HL-60 (cell line): ENCODE results near the gene GREB1.

ENCODE experiments used
- DNase-seq, 2 experiments: peaks; one replicate each; pipeline ENCODE4 v3.0.0-alpha.2; 2010 to 2020; ENCODE audit warnings: low read depth in 1 of 2, low spot score in 1 of 2
- H3K27ac ChIP-seq: fragments of 250-450 bp; sonication (Bioruptor Pico); replicated peaks from 2 replicates; pipeline ENCODE4 v1.5.1; 2020; ENCODE audit warnings: mild to moderate bottlenecking, moderate library complexity
- H3K27me3 ChIP-seq: fragments of 250-450 bp; sonication (Bioruptor Pico); 2 replicates; pipeline ENCODE4 v1.5.1; 2021; ENCODE audit warnings: mild to moderate bottlenecking, moderate library complexity; ENCODE audit not compliant: insufficient read depth, poor library complexity, severe bottlenecking
- H3K4me3 ChIP-seq: replicated peaks from 2 replicates; pipeline ENCODE4 v1.5.1; 2011; ENCODE audit warnings: mild to moderate bottlenecking, control low read depth, low read length; ENCODE audit not compliant: insufficient read depth
- CTCF ChIP-seq: IDR thresholded peaks from one replicate; pipeline ENCODE4 v1.5.1; 2011; ENCODE audit warnings: low read length, control low read depth, inconsistent platforms; ENCODE audit not compliant: insufficient read depth
- GABPA ChIP-seq: IDR thresholded peaks from 2 replicates; pipeline ENCODE4 v1.6.1; 2012; ENCODE audit warnings: low read depth
- POLR2AphosphoS5 ChIP-seq: IDR thresholded peaks from 2 replicates; pipeline ENCODE4 v1.6.1; 2012; ENCODE audit warnings: low read depth
- REST ChIP-seq: IDR thresholded peaks from 2 replicates; pipeline ENCODE4 v1.6.1; 2012; ENCODE audit warnings: low read depth; ENCODE audit not compliant: insufficient replicate concordance
- SPI1 ChIP-seq: IDR thresholded peaks from 2 replicates; pipeline ENCODE4 v1.6.1; 2012; ENCODE audit warnings: low read depth, mild to moderate bottlenecking, borderline replicate concordance

Gene GREB1

GRCh38 chr2:11491348-11491933, 42.4 kb upstream of the GREB1 start:
- no peak for DNase-seq
- H3K27ac ChIP-seq, result no peak overlapping the region
- TF ChIP-seq CTCF (no peak), POLR2AphosphoS5 (no peak), REST (no peak), SPI1 (no peak), GABPA (no peak)
- peaks cover 4% of the 10 kb centered on the region for H3K27me3 ChIP-seq
- H3K4me3 ChIP-seq, result no peak overlapping the region

GRCh38 chr2:11492244-11492643, 41.6 kb upstream of the GREB1 start:
- no peak for DNase-seq
- no peak overlapping the region for H3K4me3 ChIP-seq
- H3K27me3 ChIP-seq, result peaks cover 2% of the 10 kb centered on the region
- TF ChIP-seq GABPA (no peak), CTCF (no peak), REST (no peak), SPI1 (no peak), POLR2AphosphoS5 (no peak)
- H3K27ac ChIP-seq, result no peak overlapping the region

GRCh38 chr2:11492720-11493119, 41.1 kb upstream of the GREB1 start:
- Histone ChIP-seq H3K4me3 (no peak overlapping the region), H3K27ac (no peak overlapping the region), H3K27me3 (peaks cover 2% of the 10 kb centered on the region)
- DNase-seq, result no peak
- no peak for TF ChIP-seq SPI1
- no peak for TF ChIP-seq CTCF
- no peak for TF ChIP-seq GABPA
- TF ChIP-seq REST, result no peak
- no peak for TF ChIP-seq POLR2AphosphoS5
